ENCODE results near the gene AGBL1.
A peak's percentile ranks its signal among the peaks of the same experiment; 100 is the strongest.
"Not testable (repeated sequence)": the region's sequence is repeated elsewhere in the genome, so short reads cannot be mapped to it uniquely, and the experiment has no call there.

AGBL1 gene

GRCh38 chr15:86087808-86088207 is 8.1 kb downstream of the AGBL1 start:
- no peak for DNase-seq (ENCODE audit: low spot score)

GRCh38 chr15:86089422-86089821 is 9.8 kb downstream of the AGBL1 start:
- no peak for DNase-seq (ENCODE audit: low spot score)

GRCh38 chr15:86101818-86102217 is 22.1 kb downstream of the AGBL1 start:
- no peak for DNase-seq (ENCODE audit: low spot score)

- DNase-seq (ENCODE audit: low spot score) = no peak
Observed at GRCh38 chr15:86103825-86104224, 24.2 kb downstream of the AGBL1 start.

- DNase-seq (ENCODE audit: low spot score) = no peak
Observed at GRCh38 chr15:86106306-86106705, 26.6 kb downstream of the AGBL1 start.

GRCh38 chr15:86115145-86115801 is 35.6 kb downstream of the AGBL1 start:
- no peak for DNase-seq (ENCODE audit: low spot score)

GRCh38 chr15:86121568-86122225 is 42.0 kb downstream of the AGBL1 start:
- no peak for DNase-seq (ENCODE audit: low spot score)

- not testable (repeated sequence) for DNase-seq (ENCODE audit: low spot score)
Observed at GRCh38 chr15:86122691-86123391, 43.2 kb downstream of the AGBL1 start.

GRCh38 chr15:86125775-86126174 is 46.1 kb downstream of the AGBL1 start:
- DNase-seq (ENCODE audit: low spot score) = no peak

- DNase-seq (ENCODE audit: low spot score) = no peak
Observed at GRCh38 chr15:86127547-86127946, 47.9 kb downstream of the AGBL1 start.

GRCh38 chr15:86135041-86135440 is 55.4 kb downstream of the AGBL1 start:
- no peak for DNase-seq (ENCODE audit: low spot score)

GRCh38 chr15:86136861-86137260 is 57.2 kb downstream of the AGBL1 start:
- DNase-seq (ENCODE audit: low spot score) = no peak

GRCh38 chr15:86138798-86139197 is 59.1 kb downstream of the AGBL1 start:
- DNase-seq (ENCODE audit: low spot score) = no peak

- DNase-seq (ENCODE audit: low spot score) = peak; percentile 28
Observed at GRCh38 chr15:86139828-86140227, 60.2 kb downstream of the AGBL1 start.

- DNase-seq (ENCODE audit: low spot score) = no peak
Observed at GRCh38 chr15:86154705-86155104, 75.0 kb downstream of the AGBL1 start.

- DNase-seq (ENCODE audit: low spot score) = no peak
Observed at GRCh38 chr15:86155551-86155950, 75.9 kb downstream of the AGBL1 start.

- no peak for DNase-seq (ENCODE audit: low spot score)
Observed at GRCh38 chr15:86157606-86158293, 78.1 kb downstream of the AGBL1 start.

GRCh38 chr15:86159468-86159867 is 79.8 kb downstream of the AGBL1 start:
- DNase-seq (ENCODE audit: low spot score) = no peak

GRCh38 chr15:86161250-86161649 is 81.6 kb downstream of the AGBL1 start:
- no peak for DNase-seq (ENCODE audit: low spot score)

- DNase-seq (ENCODE audit: low spot score) = no peak
Observed at GRCh38 chr15:86162172-86162591, 82.5 kb downstream of the AGBL1 start.

- DNase-seq (ENCODE audit: low spot score) = no peak
Observed at GRCh38 chr15:86162641-86163040, 83.0 kb downstream of the AGBL1 start.

GRCh38 chr15:86163816-86164215 is 84.1 kb downstream of the AGBL1 start:
- DNase-seq (ENCODE audit: low spot score) = no peak

Data from germinal center (tissue), 1 donor.